GM21528 (cell line): ENCODE data around the gene ZMIZ1.
"Not testable (repeated sequence)": the region's sequence is repeated elsewhere in the genome, so short reads cannot be mapped to it uniquely, and the experiment has no call there.

Source experiments
- ATAC-seq: cut with Tn5 transposase; IDR thresholded peaks from one replicate; pipeline ENCODE4 v1.9.1; 2021; ENCODE audit warnings: mild to moderate bottlenecking, moderate library complexity; ENCODE audit not compliant: unreplicated experiment, low FRiP score

ZMIZ1 gene

DNA sequence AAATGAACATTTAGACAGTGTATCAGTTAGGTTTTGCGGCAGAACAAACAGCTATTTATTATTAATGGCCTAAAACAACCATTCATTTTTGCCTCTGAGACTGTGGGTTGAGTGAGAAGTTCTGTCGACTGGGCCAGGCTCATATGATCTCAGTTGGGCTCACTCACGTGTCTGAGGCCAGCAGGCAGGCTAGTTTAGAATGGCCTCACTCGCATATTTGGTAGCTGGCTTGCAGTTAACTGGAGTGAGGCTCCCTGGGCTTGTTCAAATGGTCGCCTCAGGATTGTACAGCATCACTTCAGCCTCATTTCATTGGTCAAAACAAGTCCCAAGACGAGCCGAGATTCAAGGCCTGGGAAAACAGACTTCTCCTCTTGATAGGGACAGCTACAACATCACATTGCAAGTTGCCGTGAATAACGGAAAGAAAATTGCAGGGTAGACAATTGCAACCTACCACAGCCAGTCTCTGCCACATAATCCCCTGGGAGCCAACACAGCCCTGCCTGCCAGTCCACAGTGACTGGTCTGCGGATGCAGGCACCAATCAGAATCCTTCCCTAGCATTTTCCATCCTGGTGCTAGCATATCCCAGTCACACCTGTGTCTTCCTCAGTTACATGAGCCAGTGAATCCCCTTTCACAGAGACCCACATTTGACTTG is 255.4 kb downstream of the ZMIZ1 start:
- ATAC-seq: no peak

DNA sequence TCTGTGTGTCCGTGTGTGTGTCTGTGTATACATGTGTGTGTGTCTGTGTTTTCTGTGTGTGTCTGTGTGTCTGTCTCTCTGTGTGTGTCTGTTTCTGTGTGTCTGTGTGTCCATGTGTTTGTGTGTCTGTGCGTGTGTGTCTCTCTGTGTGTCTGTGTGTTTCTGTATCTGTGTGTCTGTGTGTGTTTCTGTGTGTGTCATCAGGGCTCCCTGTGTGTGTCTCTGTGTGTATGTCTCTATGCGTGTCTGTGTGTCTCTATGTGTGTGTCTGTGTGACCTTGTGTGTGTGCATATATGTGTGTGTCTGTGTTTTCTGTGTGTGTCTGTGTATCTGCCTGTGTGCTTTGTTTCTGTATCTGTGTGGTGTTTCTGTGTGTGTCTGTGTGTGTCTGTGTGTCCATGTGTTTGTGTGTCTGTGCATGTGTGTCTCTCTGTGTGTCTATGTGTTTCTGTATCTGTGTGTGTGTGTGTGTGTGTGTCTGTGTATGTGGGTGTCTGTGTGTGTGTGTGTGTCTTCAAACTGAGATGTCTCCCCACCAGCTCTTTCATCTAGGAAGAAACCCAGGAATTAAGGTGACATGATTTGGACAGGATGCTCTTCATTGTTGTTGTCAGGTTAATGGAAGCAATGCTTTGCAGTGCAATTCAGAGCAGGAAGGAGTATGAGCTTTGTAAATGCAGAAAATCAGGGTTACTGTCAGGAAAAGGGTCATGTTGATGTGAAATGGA is 257.8 kb downstream of the ZMIZ1 start:
- ATAC-seq: no peak

DNA sequence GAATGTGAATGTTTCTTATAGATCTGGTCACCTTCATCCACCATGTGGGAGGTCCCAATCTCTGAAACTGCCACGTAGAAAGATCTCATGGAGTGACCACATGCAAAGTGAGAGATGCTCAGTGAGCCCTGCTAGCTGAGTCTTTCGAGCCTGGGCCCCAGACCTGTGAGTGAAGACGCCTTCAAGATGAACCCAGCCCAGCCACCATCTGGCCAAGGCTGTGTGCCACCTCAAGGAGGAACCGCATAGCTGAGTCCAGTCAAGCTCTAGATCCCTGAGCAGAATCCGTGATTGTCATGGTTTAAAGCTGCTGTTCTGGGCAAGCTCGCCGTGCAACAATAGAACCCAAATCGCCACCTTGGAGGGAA is 258.3 kb downstream of the ZMIZ1 start:
- ATAC-seq: no peak

DNA sequence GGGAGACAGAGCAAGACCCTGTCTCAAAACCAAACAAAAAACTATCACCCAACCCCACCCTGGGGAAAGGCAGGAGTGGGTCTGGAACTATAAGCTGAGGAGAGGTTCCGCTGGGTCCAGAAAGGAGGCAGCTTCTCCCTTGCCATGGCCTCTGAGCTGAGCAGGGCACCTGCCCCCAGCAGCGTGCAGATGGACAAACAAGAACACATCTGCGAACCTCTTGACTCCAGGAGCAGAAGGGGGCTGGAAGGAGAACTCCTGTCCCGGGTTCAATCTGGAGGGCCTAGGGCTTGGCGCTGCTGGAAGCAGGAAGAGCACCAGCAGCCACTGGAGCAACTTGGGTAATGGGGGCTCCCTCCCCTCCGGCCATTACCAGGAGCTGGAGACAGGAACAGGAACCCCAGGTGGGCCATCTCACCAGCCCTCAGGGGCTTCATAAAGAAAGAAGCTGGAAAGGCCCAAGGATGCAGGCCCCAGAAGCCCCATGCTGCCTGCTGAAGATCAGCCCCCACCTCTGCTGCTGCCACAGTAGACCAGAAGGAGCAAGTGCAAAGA is 259.5 kb downstream of the ZMIZ1 start:
- ATAC-seq: no peak

DNA sequence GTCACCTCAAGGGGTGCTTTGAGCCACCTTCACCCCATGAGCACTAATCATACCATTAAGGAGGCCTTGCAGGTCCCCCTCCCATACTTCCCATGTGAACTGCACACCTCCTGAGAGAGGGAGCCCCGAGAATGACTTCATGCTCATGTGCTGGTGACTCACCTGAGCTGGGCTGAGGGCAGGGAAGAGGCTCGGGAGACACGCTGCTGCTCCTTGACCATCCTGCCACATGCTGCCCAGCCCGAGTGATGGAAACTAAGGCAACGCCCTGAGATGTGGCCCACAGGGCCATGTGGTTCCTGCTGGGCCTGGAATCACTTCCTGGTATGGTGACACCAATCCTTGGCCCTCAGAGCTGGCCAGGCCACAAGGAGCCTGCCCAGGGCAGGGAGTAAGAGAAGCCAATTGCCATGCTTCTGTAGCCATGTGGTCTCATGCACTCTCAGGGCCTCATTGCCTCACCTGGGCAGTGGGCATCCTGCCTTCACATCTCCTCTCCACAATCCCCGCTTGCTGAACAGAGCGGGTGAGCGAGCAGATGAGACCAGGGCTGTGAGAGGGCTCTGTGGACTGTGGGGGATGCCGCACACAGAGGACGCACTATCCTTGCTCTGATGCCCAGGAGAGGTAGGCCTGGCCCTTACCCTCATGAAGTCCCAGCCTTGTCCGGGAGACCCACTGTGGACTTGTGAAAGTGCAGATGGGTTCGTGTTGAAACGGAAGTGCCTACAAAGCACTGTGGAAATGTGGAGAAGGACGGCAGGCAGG is 260.2 kb downstream of the ZMIZ1 start:
- ATAC-seq: no peak

DNA sequence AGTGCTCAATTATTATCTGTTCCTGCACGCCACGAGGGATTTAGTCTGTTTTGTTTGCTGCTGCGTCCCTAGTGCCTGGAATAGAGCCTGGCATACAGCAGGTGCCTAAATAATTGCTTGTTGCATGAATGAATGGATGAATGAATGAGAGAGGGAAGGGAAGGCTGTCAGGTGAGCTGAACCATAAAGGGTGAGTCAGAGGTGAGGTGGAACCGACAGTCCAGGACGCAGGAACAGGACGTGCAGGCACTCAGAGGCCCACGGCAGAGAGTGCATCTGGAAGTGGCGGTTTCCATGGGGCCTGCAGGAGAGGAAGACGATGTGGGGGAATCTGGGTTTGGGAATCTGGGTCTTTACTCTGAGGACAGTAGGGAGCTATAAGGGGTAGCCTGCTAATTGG is 260.8 kb downstream of the ZMIZ1 start:
- ATAC-seq: no peak

DNA sequence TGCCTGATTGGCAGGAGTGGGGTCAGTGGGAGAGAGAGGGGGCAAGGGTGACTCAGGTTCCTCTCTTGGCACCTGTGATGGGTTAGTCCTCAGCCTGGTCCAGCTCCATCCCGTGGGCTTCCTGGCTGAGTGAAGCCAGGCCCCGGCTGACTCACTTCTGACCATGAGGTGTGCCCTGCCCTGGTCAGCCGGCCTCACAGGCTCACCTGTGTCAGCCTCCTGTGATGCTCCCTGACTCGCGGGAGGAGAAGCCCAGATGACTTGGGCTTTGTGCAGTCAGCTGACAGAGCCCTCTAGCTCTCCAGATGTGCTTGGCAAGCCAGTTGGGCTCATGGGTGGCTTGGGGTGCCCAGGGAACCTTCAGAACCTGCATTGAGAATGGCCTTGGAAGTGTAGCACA is 262.5 kb downstream of the ZMIZ1 start:
- no peak for ATAC-seq

DNA sequence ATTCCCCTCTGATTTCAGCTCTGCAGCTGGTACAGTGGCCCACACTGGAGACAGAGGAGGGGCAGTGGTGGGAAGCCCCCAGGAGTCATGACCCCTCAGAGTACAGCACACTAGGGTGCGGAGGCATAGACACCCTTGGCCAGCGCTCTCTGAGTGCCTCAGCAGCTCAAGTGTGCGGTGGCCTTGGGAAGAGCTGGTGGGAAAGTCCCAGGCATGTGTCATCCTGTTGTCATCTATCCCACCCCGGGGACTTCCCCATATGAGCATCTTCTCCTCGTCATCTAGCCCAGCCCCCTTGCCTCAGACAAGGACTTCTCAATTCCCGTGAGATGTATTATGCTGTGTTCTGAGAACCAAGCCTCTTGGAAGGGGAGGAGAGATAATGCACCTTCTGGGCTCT is 262.9 kb downstream of the ZMIZ1 start:
- peak; percentile 60 for ATAC-seq

DNA sequence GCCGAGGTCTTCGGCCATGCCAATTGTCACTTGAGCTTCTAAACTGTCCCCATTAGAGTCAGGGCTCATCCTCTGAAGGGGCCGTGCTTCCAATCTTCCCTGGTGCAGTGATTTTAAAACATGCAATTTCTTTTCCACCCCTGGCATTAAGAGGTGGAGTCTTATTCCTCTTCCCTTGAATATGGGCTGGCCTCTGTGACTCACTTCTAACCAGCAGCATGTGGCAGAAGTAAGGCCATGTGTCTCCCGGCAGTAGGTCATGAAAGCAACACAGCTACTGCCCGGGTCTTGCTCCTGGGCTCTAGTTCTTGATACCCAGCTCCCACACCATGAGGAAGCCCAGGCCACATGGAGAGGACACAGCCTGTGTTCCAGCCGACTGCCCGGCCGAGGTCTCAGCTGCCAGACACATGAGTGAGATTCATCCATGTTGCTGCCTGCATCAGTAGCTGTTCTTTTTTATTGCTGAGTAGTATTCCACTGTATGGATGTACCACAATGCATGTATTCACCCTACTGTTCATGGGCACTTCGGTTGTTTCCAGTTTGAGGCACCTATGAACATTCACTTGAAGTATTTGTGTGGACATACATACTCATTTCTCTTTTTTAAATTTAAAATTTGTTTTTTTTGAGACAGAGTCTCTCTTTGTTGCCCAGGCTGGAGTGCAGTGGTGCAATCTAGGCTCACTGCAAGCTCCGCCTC is 264.0 kb downstream of the ZMIZ1 start:
- ATAC-seq: not testable (repeated sequence)

DNA sequence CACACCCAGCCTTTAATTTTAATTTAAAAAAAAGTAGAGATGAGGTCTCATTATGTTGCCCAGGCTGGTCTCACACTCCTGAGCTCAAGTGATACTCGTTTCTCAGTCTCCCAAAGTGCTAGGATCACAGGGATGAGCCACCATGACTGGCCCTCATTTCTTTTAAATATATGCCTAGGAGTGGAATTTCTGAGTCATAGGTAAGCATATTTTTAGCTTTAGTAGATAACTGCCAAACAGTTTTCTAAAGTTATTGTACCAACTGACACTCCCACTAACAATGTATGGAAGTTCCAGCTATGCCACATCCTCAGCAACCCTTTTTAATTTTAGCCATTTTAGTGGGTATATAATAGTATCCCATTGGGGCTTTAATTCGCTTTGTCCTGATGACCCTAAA is 264.7 kb downstream of the ZMIZ1 start:
- no peak for ATAC-seq

DNA sequence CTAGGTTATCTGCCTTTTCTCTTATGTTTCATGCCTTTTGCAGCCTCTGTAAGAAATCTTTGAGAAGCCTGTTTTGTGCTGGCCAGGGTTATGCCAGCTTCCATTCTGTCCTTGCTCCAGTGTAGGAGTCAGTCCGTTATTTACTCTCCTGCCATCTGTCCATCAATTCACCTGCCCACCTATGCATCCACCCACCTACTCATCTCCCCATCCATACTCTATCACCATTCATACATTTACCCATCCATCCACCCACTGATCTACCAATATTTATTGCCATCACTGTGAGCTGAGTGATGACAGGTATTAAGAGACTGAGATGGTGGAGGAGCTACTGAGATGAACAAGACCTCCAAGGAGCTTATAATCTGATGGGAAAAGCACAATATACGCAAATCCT is 265.8 kb downstream of the ZMIZ1 start:
- ATAC-seq: no peak

DNA sequence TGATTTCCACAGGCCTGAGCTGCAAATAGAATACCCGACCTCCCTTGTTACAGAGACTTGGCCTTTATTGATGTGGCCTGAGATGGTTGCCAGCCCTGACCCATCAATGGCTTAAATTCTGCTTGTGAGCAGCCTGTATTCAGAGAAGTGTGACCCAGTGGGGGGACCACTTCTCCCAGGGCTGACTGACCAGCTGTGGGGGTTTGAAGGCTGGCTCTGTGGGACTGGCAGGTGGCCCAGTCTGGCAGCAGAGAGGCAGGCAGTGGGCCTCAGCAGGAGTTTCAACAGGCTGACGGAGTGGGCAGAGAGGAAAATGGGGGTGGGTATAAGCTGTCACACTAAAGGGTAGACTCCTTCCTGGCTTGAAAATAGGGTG is 266.3 kb downstream of the ZMIZ1 start:
- no peak for ATAC-seq

DNA sequence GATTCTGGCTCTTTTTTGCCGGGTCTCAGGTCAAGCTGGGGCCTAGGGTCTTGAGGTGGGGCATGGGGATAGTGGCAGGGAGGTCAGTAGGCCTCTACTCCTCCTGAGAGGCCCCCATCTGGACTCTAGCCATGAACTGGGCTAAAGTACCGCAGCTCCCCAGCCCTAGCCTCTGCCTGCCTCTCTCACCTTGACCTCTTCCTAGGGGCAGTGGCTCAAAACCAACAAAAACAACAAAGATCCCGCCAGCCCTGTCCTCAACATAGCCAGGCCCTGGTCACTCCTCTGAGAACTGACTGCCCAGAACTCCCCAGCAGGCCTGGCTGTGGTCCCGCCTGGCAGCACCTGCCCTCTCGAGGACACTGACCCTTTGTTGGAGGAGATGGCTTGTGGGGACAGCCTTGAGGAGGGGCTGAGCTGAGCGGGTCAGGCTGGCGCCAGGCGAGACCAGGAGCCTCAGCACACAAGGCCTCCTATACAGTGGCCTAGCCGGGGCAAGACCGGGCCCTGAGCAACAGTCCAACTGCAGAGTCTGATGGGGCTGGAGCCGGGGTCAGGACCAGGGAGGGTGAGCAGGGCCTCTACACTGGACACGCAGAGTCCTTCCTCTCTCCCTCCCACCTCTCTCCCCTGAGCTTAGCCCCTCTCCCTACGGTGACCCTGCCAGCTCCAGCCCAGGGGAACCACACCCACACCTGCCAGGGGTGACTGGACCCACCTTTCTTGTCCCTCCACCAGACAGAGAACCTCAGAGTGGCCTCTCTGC is 266.9 kb downstream of the ZMIZ1 start:
- ATAC-seq: no peak

DNA sequence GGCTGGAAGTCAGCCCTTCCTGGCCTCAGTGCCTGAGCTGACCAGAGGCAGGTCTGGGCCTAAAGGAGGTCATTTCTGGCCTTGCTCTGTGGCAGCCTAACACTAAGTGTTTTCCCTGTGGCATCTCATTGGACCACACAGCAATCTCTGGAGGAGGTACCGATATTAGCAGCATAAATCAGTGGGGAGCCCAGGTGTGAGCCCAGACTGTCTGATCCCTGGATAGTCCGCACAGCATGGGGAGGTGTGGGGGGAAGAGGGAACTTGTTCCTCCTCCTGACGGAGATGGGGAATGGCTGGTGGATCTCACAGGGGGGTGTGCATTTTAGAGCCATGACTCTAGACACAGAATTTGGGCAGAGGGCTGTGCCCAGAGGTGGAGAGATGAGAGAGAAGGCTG is 267.5 kb downstream of the ZMIZ1 start:
- ATAC-seq: no peak

DNA sequence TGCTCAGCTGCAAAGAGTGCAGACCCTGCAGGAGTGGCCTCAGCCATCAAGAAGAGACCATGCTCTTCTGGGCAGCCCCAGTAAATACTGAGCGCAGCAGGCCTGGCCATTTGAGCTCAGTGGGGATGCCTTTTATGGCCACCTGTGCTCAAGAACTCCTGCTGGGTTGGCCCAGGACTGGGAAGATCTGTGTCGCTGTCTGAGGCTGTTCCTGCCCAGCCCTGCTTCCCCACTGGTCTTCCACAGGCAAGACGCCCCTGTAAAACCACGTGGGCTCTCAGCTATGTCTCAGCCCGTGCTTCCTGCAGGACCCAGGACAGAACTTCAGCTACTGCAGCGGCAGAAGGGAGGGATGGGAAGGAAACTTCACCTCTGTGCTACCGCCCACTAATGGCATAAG is 268.0 kb downstream of the ZMIZ1 start:
- ATAC-seq: no peak

DNA sequence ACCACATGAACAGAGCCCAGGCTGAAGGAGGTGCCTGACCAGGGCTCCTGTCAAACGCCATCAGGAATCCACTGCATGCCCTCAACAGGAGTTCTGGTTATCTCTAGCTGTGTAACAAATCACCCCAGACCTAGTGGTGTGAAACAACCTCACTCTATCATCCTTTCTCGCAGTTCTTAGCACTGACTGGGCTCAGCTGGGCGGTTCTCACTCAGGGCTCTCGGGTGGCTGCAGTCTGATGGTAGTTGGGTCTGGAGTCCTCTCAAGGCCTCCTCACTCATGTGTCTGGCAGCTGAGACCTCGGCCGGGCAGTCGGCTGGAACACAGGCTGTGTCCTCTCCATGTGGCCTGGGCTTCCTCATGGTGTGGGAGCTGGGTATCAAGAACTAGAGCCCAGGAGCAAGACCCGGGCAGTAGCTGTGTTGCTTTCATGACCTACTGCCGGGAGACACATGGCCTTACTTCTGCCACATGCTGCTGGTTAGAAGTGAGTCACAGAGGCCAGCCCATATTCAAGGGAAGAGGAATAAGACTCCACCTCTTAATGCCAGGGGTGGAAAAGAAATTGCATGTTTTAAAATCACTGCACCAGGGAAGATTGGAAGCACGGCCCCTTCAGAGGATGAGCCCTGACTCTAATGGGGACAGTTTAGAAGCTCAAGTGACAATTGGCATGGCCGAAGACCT is 269.2 kb downstream of the ZMIZ1 start:
- ATAC-seq: not testable (repeated sequence)

DNA sequence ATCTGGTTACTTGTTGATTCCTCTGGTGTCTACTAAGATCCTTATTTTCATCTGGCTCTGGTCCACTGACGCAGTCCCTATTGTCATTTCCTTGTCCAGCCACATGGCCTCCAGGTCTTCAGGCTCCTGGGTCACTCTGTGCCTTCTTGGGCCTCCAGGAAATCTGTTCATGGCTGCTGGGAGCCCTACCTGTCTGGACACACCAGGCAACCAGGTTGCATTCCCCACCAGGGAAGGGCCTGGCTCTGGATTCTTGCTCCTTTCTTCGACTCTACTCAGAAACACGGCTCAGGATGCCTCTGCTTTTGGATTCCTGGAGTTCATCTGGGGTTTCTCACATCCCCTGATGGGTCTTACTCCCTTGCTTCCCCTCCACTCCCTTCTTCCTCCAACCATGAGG is 270.5 kb downstream of the ZMIZ1 start:
- ATAC-seq: no peak

DNA sequence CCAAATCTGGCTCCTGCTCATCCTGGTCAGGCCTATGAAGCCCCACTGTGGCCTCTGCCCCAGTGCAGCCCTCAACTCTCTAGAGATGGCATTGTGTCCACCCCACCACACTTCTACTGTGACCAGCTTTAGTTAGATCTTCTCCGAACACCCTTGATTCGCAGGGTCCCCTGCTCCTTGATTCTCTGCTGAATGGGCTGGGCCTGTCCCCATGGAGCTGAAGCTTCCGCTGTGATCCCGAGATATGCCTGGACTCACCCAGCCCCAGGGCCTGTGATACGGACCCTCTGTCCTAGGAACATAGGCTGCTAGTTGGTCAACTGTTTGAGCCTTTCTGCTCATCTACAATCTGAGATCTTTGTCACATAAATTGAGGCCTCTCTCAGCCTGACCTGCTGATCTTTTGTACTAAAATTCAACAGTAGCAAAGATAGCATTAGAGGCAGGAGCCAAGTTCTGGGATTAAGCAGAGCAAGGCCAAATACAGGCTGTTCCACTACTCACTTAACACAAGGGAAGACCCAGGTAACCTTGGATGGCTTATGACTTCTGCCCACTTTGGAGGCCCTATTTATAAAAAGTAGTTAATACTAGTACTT is 272.0 kb downstream of the ZMIZ1 start:
- ATAC-seq: no peak

DNA sequence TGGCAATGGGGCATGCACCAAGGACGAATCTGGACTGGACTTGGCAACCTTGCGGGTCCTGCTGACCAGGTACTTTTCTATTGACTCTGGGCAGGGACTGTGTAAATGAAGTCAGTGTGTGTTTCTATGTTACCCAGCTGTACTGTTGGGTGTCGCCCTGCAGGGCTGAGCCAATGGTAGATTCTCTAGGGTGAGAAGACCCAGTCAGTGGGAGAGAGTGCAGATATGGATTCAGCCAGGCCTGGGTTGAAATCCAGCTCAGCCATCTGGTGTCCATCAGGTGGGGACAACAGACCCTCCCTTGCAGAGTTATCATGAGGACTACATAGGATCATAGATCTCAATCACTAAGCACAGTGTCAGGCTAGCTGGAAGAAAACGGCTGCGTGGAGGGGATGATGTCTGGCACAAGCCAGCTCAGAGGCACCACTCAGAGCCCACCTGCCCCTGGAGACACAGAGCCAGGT is 273.6 kb downstream of the ZMIZ1 start:
- no peak for ATAC-seq
